CD4-positive, alpha-beta T cell treated with Interleukin-10 for 1 hour (primary cell): ENCODE data around the gene ETNK2.
"Not testable (repeated sequence)": the region's sequence is repeated elsewhere in the genome, so short reads cannot be mapped to it uniquely, and the experiment has no call there.

Experiments used
- DNase-seq: peaks from one replicate; pipeline ENCODE4 v3.0.0-alpha.2; 2020

ETNK2 gene

GRCh38 chr1:204123376-204123775, 28.5 kb downstream of the ETNK2 start:
- no peak for DNase-seq

GRCh38 chr1:204121840-204122555, 29.8 kb downstream of the ETNK2 start:
- no peak for DNase-seq

GRCh38 chr1:204116539-204116938, 35.3 kb downstream of the ETNK2 start:
- no peak for DNase-seq

GRCh38 chr1:204115116-204115515, 36.7 kb downstream of the ETNK2 start:
- DNase-seq, result no peak

- no peak for DNase-seq
Measured at GRCh38 chr1:204114606-204115005, 37.2 kb downstream of the ETNK2 start.

- DNase-seq, result no peak
Measured at GRCh38 chr1:204113896-204114295, 37.9 kb downstream of the ETNK2 start.

- no peak for DNase-seq
Measured at GRCh38 chr1:204112876-204113730, 38.7 kb downstream of the ETNK2 start.

GRCh38 chr1:204110894-204111633, 40.8 kb downstream of the ETNK2 start:
- DNase-seq, result no peak

GRCh38 chr1:204108312-204109141, 43.3 kb downstream of the ETNK2 start:
- DNase-seq, result no peak

- DNase-seq, result no peak
Measured at GRCh38 chr1:204107892-204108291, 44.0 kb downstream of the ETNK2 start.

- DNase-seq, result no peak
Measured at GRCh38 chr1:204106825-204107224, 45.0 kb downstream of the ETNK2 start.

- DNase-seq, result no peak
Measured at GRCh38 chr1:204105131-204105515, 46.7 kb downstream of the ETNK2 start.

- peak; percentile 36 for DNase-seq
Measured at GRCh38 chr1:204104331-204105130, 47.3 kb downstream of the ETNK2 start.

- no peak for DNase-seq
Measured at GRCh38 chr1:204103431-204103741, 48.5 kb downstream of the ETNK2 start.

GRCh38 chr1:204102739-204103430, 49.0 kb downstream of the ETNK2 start:
- DNase-seq, result peak; percentile 9

GRCh38 chr1:204102029-204102611, 49.7 kb downstream of the ETNK2 start:
- peak; percentile 8 for DNase-seq

- DNase-seq, result not testable (repeated sequence)
Measured at GRCh38 chr1:204099754-204100153, 52.1 kb downstream of the ETNK2 start.

- no peak for DNase-seq
Measured at GRCh38 chr1:204098683-204099082, 53.2 kb downstream of the ETNK2 start.

- no peak for DNase-seq
Measured at GRCh38 chr1:204096931-204097330, 54.9 kb downstream of the ETNK2 start.

GRCh38 chr1:204094856-204095634, 56.8 kb downstream of the ETNK2 start:
- DNase-seq, result no peak
